ENCODE measurements around the gene OTOP1.

DNA sequence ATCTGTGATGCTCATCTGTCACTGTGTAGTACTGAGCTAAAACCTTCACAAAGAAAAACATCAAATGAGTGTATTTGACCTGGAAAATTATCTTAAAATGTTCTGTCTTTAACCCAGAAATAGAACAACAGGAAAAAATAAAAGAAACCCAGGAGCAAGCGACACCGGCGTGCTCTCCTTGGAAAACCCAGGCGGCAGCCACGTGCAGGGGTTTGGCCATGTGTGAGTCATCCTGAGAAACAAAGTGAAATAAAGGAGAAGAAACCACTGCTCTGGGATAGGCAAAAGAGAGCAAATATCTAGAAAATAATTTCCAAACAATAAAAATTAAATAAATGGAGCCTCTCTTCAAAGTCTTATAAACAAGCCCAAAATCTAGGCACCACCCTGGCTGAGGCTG is 41.3 kb upstream of the OTOP1 start:
- TF ChIP-seq CTCF (IDR thresholded peaks at IDR 0.05) = no peak
- no peak for TF ChIP-seq POLR2AphosphoS5 (IDR thresholded peaks at IDR 0.05; ENCODE audit: low read depth, low read length)
- TF ChIP-seq, protein P1, sequence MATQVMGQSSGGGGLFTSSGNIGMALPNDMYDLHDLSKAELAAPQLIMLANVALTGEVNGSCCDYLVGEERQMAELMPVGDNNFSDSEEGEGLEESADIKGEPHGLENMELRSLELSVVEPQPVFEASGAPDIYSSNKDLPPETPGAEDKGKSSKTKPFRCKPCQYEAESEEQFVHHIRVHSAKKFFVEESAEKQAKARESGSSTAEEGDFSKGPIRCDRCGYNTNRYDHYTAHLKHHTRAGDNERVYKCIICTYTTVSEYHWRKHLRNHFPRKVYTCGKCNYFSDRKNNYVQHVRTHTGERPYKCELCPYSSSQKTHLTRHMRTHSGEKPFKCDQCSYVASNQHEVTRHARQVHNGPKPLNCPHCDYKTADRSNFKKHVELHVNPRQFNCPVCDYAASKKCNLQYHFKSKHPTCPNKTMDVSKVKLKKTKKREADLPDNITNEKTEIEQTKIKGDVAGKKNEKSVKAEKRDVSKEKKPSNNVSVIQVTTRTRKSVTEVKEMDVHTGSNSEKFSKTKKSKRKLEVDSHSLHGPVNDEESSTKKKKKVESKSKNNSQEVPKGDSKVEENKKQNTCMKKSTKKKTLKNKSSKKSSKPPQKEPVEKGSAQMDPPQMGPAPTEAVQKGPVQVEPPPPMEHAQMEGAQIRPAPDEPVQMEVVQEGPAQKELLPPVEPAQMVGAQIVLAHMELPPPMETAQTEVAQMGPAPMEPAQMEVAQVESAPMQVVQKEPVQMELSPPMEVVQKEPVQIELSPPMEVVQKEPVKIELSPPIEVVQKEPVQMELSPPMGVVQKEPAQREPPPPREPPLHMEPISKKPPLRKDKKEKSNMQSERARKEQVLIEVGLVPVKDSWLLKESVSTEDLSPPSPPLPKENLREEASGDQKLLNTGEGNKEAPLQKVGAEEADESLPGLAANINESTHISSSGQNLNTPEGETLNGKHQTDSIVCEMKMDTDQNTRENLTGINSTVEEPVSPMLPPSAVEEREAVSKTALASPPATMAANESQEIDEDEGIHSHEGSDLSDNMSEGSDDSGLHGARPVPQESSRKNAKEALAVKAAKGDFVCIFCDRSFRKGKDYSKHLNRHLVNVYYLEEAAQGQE (IDR thresholded peaks at IDR 0.05; ENCODE audit: insufficient read depth in 1 of 2, low read depth in 2 of 2, low read length in 1 of 2) = no peak
- TF ChIP-seq TCF7L2 (IDR thresholded peaks at IDR 0.05; ENCODE audit: low read depth, low read length) = no peak
